Activated CD4-positive, alpha-beta memory T cell treated with anti-CD3 and anti-CD28 coated beads, Interleukin-2, amount 10 ng/mL, durations not matched to agents 7 days and 5 days (primary cell): Measurements from ENCODE around the gene BCL7A. TPM values are rescaled to one million over a fixed set of nuclear protein-coding genes. Genes with fewer than 3 reads are reported as not detected.

Source experiments
- CTCF ChIA-PET: fragments of 350-600 bp; sonication (Branson Sonifier 250); formaldehyde crosslinking; loops from one replicate; lab custom pipeline; 2021; ENCODE audit warnings: antibody characterized with exemption, inconsistent platforms; lab: Charles Lee
- POLR2A ChIA-PET: fragments of 350-600 bp; sonication (Branson Sonifier 250); formaldehyde crosslinking; loops from one replicate; lab custom pipeline; 2021; ENCODE audit warnings: antibody characterized with exemption; lab: Charles Lee
- DNase-seq: peaks from one replicate; pipeline ENCODE4 v3.0.0-alpha.2; 2020
- H3K27ac Mint-ChIP-seq: one replicate; pipeline ENCODE4 v1.8.0; 2021; ENCODE audit warnings: mild to moderate bottlenecking, mixed read lengths
- H3K27me3 Mint-ChIP-seq: one replicate; pipeline ENCODE4 v1.8.0; 2021; ENCODE audit warnings: mixed read lengths
- H3K36me3 Mint-ChIP-seq: one replicate; pipeline ENCODE4 v1.8.0; 2021; ENCODE audit warnings: low read depth, mixed read lengths
- H3K4me1 Mint-ChIP-seq: one replicate; pipeline ENCODE4 v1.8.0; 2021; ENCODE audit warnings: mixed read lengths
- H3K4me3 Mint-ChIP-seq: one replicate; pipeline ENCODE4 v1.8.0; 2021; ENCODE audit warnings: mild to moderate bottlenecking, mixed read lengths
- H3K9me3 Mint-ChIP-seq: one replicate; pipeline ENCODE4 v1.8.0; 2021; ENCODE audit warnings: mixed read lengths
- total RNA-seq, 2 experiments: library from RNA; stranded (reverse); gene quantifications; one replicate each; pipeline ENCODE4 v1.2.3, GENCODE V29; 2021

The BCL7A gene
- total RNA-seq, 2 experiments from 2014 or later, result 3.7 to 4.2 TPM

DNA sequence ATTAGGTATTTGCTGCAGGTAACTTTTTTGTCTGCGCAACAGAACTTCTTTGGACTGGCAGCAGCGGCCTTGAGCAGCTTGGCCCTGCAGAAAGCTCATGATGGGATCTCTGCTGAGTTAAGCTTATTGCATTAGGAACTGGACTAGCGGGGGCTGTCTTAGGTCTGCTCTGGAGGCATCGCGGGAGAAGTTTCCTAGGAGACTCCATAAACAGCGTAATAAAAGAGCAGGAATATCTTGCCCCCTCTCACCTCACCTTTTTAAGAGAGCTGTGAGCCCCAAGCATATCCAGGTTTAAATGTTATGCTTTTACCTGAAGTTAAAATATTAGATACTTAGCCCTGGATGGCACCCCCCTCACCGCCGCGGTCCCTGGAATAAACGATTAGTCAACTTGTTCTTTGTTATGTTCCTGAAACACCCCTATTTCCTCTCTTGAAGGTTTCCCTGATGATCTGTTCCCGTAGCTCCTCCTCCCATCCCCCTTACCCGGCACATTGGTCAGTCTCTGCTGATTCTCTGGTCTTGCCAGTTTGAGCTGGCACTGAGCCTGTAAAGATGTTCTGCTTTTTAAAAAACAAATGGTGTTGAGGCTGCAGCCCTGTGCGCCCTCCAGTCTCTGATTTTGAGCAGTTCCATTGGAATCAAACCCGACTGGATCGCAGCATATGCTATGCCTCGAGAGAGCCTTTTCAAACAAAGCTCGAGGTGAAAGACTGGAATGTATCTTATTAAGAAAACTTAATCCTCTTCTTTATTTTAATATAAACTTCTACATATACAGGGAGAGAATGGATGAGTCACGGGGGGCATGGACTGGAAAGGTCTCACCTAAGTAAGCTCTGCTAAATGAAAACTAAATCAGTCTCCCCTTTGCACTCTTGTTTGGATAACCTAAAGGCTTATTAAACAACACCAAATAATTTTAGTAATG, 58.7 kb downstream of the BCL7A start:
- Mint-ChIP-seq H3K4me1 (peaks cover 56% of the 10 kb centered on the region), H3K27me3 (no peaks in the 10 kb centered on the region), H3K4me3 (peak overlapping the region; percentile 91), H3K9me3 (no peaks in the 10 kb centered on the region), H3K27ac (peak overlapping the region; percentile 84), H3K36me3 (peaks cover 28% of the 10 kb centered on the region)
- no peak for DNase-seq
- CTCF ChIA-PET, result interaction anchor here (0.5 to 3.3 kb wide), 13 partner anchors 10 to 286 kb away, joined by 3 to 19 read pairs (median 3); partner anchors contain the start of genes CFAP251 and PSMD9
- POLR2A ChIA-PET, result interaction anchor here (0.8 to 2.9 kb wide), 10 partner anchors 8 to 288 kb away, joined by 3 to 10 read pairs (median 4); no protein-coding TSS in a partner anchor

DNA sequence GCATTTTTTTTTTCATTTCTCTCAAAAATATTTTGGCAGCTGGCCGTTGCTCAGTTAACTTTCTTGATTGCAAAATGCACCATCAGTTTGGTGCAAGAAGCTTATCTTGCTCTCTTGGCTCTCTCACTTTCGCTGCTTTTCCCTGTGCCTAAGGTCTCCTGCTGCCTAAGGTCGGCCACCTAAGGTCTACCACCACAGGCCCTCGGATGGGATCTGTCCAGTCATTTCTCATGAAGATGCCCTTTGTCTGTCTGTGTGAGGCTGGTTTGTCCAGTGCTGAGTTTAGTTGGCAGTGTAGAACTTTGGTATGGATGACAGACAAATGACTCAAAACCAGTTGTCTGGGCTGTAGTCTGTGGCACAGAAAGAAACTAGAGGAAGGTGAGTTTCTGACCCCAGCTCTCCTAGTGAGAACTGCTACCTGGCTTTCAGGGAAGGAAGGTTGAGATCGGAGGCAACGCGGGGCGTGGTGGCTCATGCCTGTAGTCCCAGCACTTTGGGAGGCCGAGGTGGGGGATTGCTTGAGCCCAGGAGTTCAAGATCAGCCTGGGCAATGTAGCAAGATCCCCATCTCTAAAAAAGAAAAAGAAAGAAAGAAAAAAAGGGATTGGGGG, 59.5 kb downstream of the BCL7A start:
- peaks cover 56% of the 10 kb centered on the region for H3K4me1 Mint-ChIP-seq
- ChIA-PET POLR2A (interaction anchor here (0.7 to 2.9 kb wide), 10 partner anchors 10 to 289 kb away, joined by 3 to 10 read pairs (median 4); partner anchors contain the start of gene B3GNT4), CTCF (interaction anchor here (0.5 to 3.3 kb wide), 13 partner anchors 10 to 287 kb away, joined by 3 to 19 read pairs (median 3); partner anchors contain the start of genes CFAP251 and PSMD9)
- no peak for DNase-seq
- H3K27ac Mint-ChIP-seq, result peak overlapping the region; percentile 84
- H3K4me3 Mint-ChIP-seq, result peak overlapping the region; percentile 91
- no peaks in the 10 kb centered on the region for H3K9me3 Mint-ChIP-seq
- H3K36me3 Mint-ChIP-seq, result peaks cover 32% of the 10 kb centered on the region
- no peaks in the 10 kb centered on the region for H3K27me3 Mint-ChIP-seq

DNA sequence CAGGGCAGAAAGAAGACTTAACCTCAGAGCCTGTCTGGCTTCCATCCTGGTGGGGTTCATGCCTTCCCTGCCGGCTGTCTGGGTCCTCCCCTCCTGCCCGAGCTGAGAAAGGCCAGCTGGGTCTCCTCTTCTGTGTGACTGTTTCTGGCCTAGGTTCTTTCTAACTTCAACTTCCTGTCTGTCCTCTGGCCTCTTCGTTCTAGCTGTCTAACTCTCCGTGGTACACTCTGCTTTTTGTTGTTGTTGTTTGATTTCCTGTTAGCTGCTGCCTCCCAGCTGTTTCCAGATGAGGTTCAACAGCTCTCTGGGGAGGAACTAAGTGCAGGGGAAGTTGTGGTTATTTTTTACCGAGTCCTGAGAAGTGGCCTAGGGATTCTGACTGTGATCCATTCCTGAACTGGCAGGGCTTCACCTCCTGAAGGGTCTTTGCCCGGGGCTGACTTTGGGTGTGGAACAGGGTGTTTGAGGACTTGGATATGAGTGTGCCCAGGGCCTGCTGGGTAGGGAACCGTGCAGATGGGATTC, 60.1 kb downstream of the BCL7A start:
- ChIA-PET CTCF (interaction anchor here (1.0 to 3.3 kb wide), 10 partner anchors 9 to 287 kb away, joined by 3 to 19 read pairs (median 4); partner anchors contain the start of gene CFAP251), POLR2A (interaction anchor here (0.7 to 2.9 kb wide), 10 partner anchors 9 to 193 kb away, joined by 3 to 10 read pairs (median 6); partner anchors contain the start of genes B3GNT4 and PSMD9)
- Mint-ChIP-seq H3K4me3 (peak overlapping the region; percentile 91), H3K9me3 (no peaks in the 10 kb centered on the region), H3K27ac (peak overlapping the region; percentile 84), H3K36me3 (peaks cover 36% of the 10 kb centered on the region), H3K27me3 (no peaks in the 10 kb centered on the region), H3K4me1 (peaks cover 53% of the 10 kb centered on the region)
- DNase-seq, result peak; percentile 51

DNA sequence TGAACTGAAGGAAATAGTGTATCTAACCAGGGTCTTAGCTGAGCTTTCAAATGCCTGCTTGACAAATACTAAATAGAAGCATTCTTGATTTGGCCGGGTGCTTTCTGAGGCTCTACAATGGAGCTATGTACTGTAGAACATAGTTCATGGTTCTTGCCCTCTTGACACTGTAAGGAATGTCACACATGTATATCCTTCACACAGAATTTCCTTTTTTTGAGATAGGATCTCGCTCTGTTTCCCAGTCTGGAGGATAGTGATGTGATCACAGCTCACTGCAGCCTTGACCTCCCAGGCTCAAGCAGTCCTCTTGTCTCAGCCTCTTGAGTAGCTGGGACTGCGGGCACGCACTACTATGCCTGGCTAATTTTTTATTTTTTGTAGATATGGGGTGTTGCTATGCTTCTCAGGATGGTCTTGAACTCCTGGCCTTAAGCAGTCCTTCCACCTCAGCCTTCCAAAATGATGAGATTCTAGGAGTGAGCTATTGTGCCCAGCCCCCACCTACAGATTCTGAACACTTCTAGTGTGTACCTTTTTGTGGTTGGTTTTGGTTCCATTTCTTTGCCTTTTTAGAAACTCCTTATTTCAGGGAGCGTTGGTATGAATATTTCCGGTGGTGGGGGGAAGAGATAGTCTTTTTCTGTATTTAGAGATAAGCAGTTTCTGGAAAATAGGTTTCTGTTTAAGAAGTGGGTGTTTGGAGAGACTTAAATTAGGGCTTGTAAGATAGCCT, 61.1 kb downstream of the BCL7A start:
- Mint-ChIP-seq H3K27me3 (no peaks in the 10 kb centered on the region), H3K4me1 (peaks cover 51% of the 10 kb centered on the region), H3K9me3 (no peaks in the 10 kb centered on the region), H3K4me3 (peak overlapping the region; percentile 38), H3K27ac (peak overlapping the region; percentile 84), H3K36me3 (peaks cover 46% of the 10 kb centered on the region)
- ChIA-PET CTCF (interaction anchor here (1.1 to 3.3 kb wide), 5 partner anchors 8 to 39 kb away, joined by 3 to 17 read pairs (median 6); no protein-coding TSS in a partner anchor), POLR2A (interaction anchor here (1.4 to 2.7 kb wide), 3 partner anchors 17 to 25 kb away, joined by 8 to 10 read pairs (median 8); no protein-coding TSS in a partner anchor)
- no peak for DNase-seq

DNA sequence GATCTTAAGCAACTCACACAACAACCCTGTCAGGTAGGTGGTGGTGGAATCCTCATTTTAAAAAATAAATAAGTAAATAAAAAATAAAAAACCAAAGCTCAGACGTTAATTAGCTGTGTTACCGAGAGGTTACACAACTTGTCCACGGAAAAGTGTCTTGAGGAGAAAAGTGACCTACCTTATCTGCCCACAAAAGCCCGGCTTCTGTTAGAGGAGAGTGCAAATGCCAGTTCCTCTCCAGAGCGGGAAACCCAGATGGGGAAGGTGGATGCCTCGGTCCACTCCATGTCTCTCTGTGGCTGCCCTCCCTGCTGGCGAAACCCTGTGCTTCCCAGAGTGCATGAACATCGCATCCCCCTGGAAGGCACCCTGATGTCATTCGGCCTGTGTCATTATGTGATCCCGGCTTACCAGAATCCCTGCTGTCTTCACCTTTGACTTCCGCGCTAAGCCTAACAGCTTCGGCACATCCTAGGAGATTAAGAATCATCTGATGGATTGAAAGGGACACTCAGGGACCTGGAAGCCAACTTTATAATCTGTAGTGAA, 63.2 kb downstream of the BCL7A start:
- no peak for DNase-seq
- H3K27ac Mint-ChIP-seq, result no peak overlapping the region
- POLR2A ChIA-PET, result interaction anchor here (1.3 kb wide), 1 partner anchor 11 kb away, joined by 3 read pairs; no protein-coding TSS in a partner anchor
- no peaks in the 10 kb centered on the region for H3K27me3 Mint-ChIP-seq
- CTCF ChIA-PET, result interaction anchor here (0.9 kb wide), 1 partner anchor 38 kb away, joined by 6 read pairs; no protein-coding TSS in a partner anchor
- no peak overlapping the region for H3K4me3 Mint-ChIP-seq
- H3K4me1 Mint-ChIP-seq, result peaks cover 47% of the 10 kb centered on the region
- peaks cover 50% of the 10 kb centered on the region for H3K36me3 Mint-ChIP-seq
- H3K9me3 Mint-ChIP-seq, result no peaks in the 10 kb centered on the region

DNA sequence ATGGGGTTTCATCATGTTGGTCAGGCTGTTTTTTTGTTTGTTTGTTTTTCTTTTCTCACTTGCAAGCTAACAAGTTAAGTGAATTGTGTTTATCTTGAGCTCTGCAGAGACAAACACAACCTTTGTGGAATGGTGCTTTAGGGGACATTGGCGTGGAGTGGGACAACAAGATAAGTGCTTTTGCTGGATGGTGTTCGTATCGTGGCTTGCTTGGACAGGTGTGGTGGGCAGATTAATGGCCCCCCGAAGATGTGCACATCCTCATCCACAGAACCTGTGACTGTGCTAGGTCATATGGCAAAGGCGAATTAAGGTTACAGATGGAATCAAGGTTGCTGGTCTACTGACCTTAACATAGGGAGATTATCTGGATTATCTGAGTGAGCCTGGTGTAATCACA, 63.9 kb downstream of the BCL7A start:
- Mint-ChIP-seq H3K36me3 (peaks cover 48% of the 10 kb centered on the region), H3K27ac (no peak overlapping the region), H3K4me3 (no peak overlapping the region), H3K9me3 (no peaks in the 10 kb centered on the region), H3K27me3 (no peaks in the 10 kb centered on the region), H3K4me1 (peaks cover 41% of the 10 kb centered on the region)
- DNase-seq, result no peak
- ChIA-PET POLR2A (interaction anchor here (1.3 kb wide), 1 partner anchor 10 kb away, joined by 3 read pairs; no protein-coding TSS in a partner anchor), CTCF (no interaction called here)

DNA sequence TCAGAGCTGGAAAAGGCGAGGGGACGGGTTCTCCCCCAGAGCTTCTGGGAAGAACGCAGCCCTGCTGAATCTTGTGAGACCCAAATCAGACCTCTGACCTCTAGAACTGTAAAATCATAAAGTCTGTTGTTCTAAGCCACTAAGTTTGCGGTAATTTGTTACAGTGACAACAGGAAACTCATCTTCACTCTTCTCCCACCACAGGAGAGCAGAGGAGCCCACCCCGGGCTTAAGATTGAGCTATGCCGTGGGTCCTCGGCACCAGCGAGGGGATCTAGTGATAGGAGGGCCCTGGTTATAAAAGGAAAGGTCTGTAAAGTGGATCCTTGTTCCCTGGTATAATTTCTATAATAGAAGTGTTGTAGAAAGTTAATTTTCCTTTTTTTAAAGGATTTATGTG, 64.4 kb downstream of the BCL7A start:
- CTCF ChIA-PET, result no interaction called here
- H3K4me1 Mint-ChIP-seq, result peaks cover 38% of the 10 kb centered on the region
- peaks cover 51% of the 10 kb centered on the region for H3K36me3 Mint-ChIP-seq
- no peak for DNase-seq
- no peaks in the 10 kb centered on the region for H3K9me3 Mint-ChIP-seq
- no peak overlapping the region for H3K27ac Mint-ChIP-seq
- no peaks in the 10 kb centered on the region for H3K27me3 Mint-ChIP-seq
- POLR2A ChIA-PET, result no interaction called here
- no peak overlapping the region for H3K4me3 Mint-ChIP-seq

DNA sequence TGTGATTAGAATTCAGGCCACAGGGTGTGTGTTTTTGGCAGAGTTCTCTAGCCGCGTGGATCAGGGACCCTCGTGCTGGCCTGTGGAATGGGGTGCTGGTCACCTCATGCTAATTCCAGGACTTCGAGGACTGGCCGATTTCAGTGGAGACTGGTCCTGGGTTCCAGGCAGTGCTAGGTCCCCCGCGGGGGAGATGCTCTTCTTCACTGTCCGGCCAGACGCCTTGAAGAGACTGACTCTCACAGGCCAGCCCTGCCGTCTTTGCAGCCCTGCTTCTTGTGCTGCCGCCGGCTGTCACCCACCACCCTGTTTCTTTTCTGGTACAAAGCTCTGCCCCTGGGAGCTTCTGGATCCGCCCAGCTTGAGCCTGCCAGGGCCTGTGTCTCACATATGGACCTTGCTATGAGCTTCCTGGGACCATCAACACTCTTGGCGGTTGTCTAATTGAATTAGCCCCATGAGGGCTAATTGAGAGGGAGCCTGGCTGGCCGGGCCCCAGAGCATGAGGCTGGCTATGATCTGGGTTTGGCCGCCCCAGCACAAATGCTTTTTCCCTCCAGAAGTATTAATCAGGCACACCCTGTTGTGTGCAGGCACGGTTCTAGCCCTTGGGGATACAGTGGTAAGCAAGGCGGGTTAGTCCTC, 65.1 kb downstream of the BCL7A start:
- DNase-seq, result no peak
- Mint-ChIP-seq H3K4me1 (peaks cover 35% of the 10 kb centered on the region), H3K27me3 (no peaks in the 10 kb centered on the region), H3K27ac (no peak overlapping the region), H3K4me3 (no peak overlapping the region), H3K36me3 (peaks cover 53% of the 10 kb centered on the region), H3K9me3 (no peaks in the 10 kb centered on the region)
- ChIA-PET POLR2A (no interaction called here), CTCF (no interaction called here)

DNA sequence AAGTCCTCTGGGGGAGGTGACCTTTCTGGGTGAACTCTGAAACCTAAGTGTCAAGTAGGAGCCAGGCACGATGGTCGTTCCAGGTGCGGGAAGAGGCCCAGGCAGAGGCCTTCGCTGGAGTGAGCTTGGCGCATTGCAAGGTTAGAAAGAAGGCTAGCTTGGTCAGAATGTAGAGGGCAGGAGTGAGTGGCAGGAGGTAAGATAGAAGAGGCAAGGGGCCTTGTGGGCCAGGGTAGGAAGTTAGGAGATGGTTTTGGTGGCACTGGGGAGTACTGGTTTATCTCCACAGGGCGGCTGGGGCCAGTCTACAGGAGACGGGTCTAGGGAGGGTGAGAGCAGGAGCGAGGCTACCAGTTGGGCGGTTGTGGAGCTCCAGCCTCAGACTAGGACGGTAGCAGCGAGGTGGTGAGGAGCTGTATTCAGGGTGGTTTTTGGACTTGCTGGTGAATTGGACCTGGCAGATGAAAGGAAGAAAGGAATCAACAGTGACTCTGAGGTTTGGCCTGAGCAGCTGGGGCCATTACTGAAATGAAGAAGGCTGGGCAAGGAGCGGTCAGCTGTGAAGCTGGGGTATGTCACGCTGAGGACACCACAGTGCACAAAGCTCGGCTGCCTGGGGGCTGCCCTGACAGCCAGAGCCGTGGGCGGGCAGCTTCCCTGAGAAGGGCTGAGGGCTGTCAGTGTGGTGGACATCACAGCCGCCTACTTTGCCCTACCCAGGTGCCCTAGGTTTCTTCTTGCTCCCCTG, 65.9 kb downstream of the BCL7A start:
- Mint-ChIP-seq H3K36me3 (peaks cover 50% of the 10 kb centered on the region), H3K9me3 (no peaks in the 10 kb centered on the region)

DNA sequence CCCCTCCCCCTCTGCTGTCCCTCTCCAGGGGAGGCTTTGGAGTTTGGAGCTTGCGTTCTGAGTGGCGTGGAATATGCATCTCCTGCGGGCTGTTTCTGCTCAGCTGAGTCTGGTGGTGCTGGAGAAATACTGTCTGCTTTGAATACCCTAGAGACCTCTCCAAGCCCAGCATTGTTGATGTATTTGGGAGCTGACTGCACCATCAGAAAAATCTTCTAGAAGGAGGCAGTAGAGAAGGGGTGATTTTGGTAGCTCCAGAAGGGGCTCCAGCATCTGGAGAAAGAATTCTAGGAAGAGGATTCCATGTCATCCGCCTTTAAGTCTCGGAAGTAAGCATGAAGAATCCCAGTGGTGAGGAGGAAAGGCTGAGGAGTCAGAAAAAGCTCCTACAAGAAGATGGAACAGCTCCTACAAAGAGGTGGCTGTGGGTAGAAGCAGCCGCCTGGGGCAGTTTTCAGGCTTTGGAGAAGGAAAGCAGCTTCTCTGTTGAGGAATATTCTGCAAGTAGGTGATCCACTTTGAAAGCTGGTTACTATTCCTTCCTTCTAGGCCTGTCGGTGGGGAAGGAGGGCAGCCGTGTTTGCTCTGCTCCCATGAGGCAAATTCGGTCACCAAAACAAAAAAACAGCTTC, 66.6 kb downstream of the BCL7A start:
- Mint-ChIP-seq H3K9me3 (no peaks in the 10 kb centered on the region), H3K27me3 (no peaks in the 10 kb centered on the region), H3K4me1 (peaks cover 21% of the 10 kb centered on the region), H3K4me3 (no peak overlapping the region), H3K36me3 (peaks cover 45% of the 10 kb centered on the region), H3K27ac (no peak overlapping the region)
- ChIA-PET CTCF (interaction anchor here (0.8 to 1.1 kb wide), 2 partner anchors 300 to 465 kb away, joined by 3 read pairs; no protein-coding TSS in a partner anchor), POLR2A (interaction anchor here (1.1 to 2.1 kb wide), 4 partner anchors 8 to 20 kb away, joined by 3 to 9 read pairs (median 6); partner anchors contain the start of gene MLXIP)
- DNase-seq, result no peak

More for the DNA sequence above, 65.9 kb downstream of the BCL7A start:
- Mint-ChIP-seq H3K4me1 (peaks cover 27% of the 10 kb centered on the region), H3K4me3 (no peak overlapping the region), H3K27me3 (no peaks in the 10 kb centered on the region), H3K27ac (no peak overlapping the region)
- ChIA-PET CTCF (no interaction called here), POLR2A (interaction anchor here (1.1 to 2.1 kb wide), 4 partner anchors 8 to 19 kb away, joined by 3 to 9 read pairs (median 6); partner anchors contain the start of gene MLXIP)
- no peak for DNase-seq
